ENCODE results near the gene USP14. TPM values are rescaled to one million over a fixed set of nuclear protein-coding genes. Genes with fewer than 3 reads are reported as not detected.

The USP14 gene
- polyA plus RNA-seq, 1 donor from 2014 or later = 41.7 TPM

DNA sequence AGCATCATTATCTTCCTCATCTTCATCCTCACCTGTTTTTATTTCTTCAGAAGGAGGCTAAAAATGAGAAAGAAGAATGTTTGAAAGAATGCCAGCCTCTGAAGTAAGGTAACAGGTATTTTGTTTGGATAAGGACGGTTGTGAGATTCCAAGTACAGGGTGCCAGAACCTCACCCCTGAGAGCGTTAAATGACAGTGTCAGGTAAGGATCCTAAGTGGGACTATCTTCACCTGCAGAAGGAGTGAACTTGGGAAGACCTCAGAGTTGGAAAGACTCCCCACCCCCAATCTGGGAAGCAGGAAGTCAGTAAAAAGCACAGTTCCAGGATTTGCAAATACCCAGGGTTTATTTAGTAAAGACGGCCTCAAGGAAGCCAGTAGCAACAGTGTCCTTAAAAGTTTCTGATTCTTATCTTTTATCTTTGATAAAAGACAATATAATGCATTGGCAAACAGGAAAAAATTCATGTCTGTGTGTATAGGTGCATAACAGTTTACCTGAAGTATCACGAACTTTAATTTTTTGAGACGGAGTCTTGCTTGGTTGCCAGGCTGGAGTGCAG lies 57.2 kb downstream of the USP14 start:
- Histone ChIP-seq H3K4me2 (ENCODE audit: low read length) (no peak overlapping the region), H3K9ac (ENCODE audit: low read length) (no peak overlapping the region), H3K79me2 (replicated peaks; ENCODE audit: insufficient read depth, low read length) (no peaks in the 10 kb centered on the region), H3K36me3 (ENCODE audit: insufficient read depth, low read length) (peaks cover 13% of the 10 kb centered on the region), H3K27ac (ENCODE audit: low read length) (no peak overlapping the region), H3K9me2 (ENCODE audit: insufficient read depth, low read length) (no peaks in the 10 kb centered on the region), H3K9me3 (ENCODE audit: low read length) (no peaks in the 10 kb centered on the region), H3K27me3 (ENCODE audit: insufficient read depth, low read depth, low read length) (no peaks in the 10 kb centered on the region), H2AFZ (ENCODE audit: low read depth, low read length) (no peak overlapping the region), H3F3A (ENCODE audit: insufficient read depth, low read length, poor library complexity, severe bottlenecking) (no peaks in the 10 kb centered on the region), H4K20me1 (ENCODE audit: insufficient read depth) (no peaks in the 10 kb centered on the region), H3K4me3 (ENCODE audit: low read length) (no peak overlapping the region)
- no peak for TF ChIP-seq POLR2AphosphoS5 (IDR thresholded peaks at IDR 0.05)

DNA sequence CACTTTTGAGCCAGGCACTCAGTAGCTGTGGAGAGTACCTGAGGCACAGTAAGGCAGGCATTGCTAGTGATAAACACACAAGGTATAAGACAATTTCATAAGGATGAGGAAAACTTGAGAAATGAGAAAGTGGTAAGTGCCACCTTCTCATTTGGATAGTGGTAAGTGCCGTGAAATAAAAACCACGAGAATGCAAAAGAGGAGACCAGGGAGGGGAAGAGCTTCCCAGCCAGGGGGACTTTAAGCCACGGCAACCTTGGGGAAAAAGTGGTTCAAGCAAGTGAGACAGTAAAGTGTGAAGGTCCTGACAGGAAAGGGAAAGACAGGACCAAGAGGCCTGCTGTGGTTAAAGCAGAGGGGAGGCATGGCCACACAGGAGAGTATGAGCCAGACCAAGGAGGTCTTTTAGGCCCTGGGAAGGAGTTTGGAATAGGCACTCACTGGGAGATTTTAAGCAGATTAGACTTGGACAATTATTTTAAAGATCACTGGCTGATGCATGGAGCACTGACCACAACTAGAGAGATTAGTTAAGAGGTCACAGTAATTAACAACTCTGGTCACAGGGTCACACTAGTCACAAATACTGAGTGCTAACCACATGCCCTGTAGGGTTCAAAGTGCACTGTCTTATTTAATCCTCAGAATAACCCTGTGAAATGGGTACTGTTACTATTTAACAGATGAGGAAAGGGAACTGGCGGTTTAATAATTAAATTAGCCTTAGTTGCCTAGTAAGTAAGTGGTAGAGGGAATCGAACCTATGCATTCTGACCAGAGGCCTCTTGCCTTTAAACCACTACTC lies 59.4 kb downstream of the USP14 start:
- no peak for TF ChIP-seq EP300 (conservative IDR thresholded peaks at IDR 0.05; ENCODE audit: poor library complexity, severe bottlenecking)
- TF ChIP-seq SMC3 (conservative IDR thresholded peaks at IDR 0.05; ENCODE audit: poor library complexity) = no peak
- no peak for TF ChIP-seq EZH2 (IDR thresholded peaks at IDR 0.05; ENCODE audit: borderline replicate concordance, insufficient read depth, low read length, poor library complexity, severe bottlenecking)
- TF ChIP-seq RAD21 (conservative IDR thresholded peaks at IDR 0.05) = no peak
- TF ChIP-seq, protein P1, sequence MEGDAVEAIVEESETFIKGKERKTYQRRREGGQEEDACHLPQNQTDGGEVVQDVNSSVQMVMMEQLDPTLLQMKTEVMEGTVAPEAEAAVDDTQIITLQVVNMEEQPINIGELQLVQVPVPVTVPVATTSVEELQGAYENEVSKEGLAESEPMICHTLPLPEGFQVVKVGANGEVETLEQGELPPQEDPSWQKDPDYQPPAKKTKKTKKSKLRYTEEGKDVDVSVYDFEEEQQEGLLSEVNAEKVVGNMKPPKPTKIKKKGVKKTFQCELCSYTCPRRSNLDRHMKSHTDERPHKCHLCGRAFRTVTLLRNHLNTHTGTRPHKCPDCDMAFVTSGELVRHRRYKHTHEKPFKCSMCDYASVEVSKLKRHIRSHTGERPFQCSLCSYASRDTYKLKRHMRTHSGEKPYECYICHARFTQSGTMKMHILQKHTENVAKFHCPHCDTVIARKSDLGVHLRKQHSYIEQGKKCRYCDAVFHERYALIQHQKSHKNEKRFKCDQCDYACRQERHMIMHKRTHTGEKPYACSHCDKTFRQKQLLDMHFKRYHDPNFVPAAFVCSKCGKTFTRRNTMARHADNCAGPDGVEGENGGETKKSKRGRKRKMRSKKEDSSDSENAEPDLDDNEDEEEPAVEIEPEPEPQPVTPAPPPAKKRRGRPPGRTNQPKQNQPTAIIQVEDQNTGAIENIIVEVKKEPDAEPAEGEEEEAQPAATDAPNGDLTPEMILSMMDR (IDR thresholded peaks at IDR 0.05; ENCODE audit: poor library complexity, severe bottlenecking) = no peak
- TF ChIP-seq POLR2AphosphoS5 (IDR thresholded peaks at IDR 0.05) = no peak
- TF ChIP-seq TAF1 (IDR thresholded peaks at IDR 0.05; ENCODE audit: low read depth) = no peak
- TF ChIP-seq MXI1 (conservative IDR thresholded peaks at IDR 0.05; ENCODE audit: poor library complexity, severe bottlenecking) = no peak
- TF ChIP-seq, protein P2, sequence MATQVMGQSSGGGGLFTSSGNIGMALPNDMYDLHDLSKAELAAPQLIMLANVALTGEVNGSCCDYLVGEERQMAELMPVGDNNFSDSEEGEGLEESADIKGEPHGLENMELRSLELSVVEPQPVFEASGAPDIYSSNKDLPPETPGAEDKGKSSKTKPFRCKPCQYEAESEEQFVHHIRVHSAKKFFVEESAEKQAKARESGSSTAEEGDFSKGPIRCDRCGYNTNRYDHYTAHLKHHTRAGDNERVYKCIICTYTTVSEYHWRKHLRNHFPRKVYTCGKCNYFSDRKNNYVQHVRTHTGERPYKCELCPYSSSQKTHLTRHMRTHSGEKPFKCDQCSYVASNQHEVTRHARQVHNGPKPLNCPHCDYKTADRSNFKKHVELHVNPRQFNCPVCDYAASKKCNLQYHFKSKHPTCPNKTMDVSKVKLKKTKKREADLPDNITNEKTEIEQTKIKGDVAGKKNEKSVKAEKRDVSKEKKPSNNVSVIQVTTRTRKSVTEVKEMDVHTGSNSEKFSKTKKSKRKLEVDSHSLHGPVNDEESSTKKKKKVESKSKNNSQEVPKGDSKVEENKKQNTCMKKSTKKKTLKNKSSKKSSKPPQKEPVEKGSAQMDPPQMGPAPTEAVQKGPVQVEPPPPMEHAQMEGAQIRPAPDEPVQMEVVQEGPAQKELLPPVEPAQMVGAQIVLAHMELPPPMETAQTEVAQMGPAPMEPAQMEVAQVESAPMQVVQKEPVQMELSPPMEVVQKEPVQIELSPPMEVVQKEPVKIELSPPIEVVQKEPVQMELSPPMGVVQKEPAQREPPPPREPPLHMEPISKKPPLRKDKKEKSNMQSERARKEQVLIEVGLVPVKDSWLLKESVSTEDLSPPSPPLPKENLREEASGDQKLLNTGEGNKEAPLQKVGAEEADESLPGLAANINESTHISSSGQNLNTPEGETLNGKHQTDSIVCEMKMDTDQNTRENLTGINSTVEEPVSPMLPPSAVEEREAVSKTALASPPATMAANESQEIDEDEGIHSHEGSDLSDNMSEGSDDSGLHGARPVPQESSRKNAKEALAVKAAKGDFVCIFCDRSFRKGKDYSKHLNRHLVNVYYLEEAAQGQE (IDR thresholded peaks at IDR 0.05; ENCODE audit: borderline replicate concordance) = no peak
- H3K4me2 ChIP-seq (ENCODE audit: low read length) = no peak overlapping the region
- H2AFZ ChIP-seq (ENCODE audit: low read depth, low read length) = no peak overlapping the region
- H3K79me2 ChIP-seq (replicated peaks; ENCODE audit: insufficient read depth, low read length) = no peaks in the 10 kb centered on the region
- no peak overlapping the region for H3K9ac ChIP-seq (ENCODE audit: low read length)
- no peaks in the 10 kb centered on the region for H3K9me2 ChIP-seq (ENCODE audit: insufficient read depth, low read length)
- no peaks in the 10 kb centered on the region for H3K27me3 ChIP-seq (ENCODE audit: insufficient read depth, low read depth, low read length)
- peaks cover 17% of the 10 kb centered on the region for H3K36me3 ChIP-seq (ENCODE audit: insufficient read depth, low read length)
- no peaks in the 10 kb centered on the region for H3K9me3 ChIP-seq (ENCODE audit: low read length)
- H3K4me3 ChIP-seq (ENCODE audit: low read length) = no peak overlapping the region
- no peak overlapping the region for H3K27ac ChIP-seq (ENCODE audit: low read length)
- H4K20me1 ChIP-seq (ENCODE audit: insufficient read depth) = no peaks in the 10 kb centered on the region
- no peaks in the 10 kb centered on the region for H3F3A ChIP-seq (ENCODE audit: insufficient read depth, low read length, poor library complexity, severe bottlenecking)
